H1 (cell line): ENCODE data around the gene CDH20. TPM values are rescaled to one million over a fixed set of nuclear protein-coding genes. Genes with fewer than 3 reads are reported as not detected.

ENCODE experiments used
- CTCF ChIA-PET: fragments of 300-600 bp; sonication (Branson Sonifier 250); formaldehyde crosslinking; loops from one replicate; lab custom pipeline; 2021; ENCODE audit not compliant: partially characterized antibody; lab: Charles Lee
- POLR2A ChIA-PET: fragments of 300-600 bp; sonication (Branson Sonifier 250); formaldehyde crosslinking; loops from one replicate; lab custom pipeline; 2021; ENCODE audit warnings: inconsistent platforms; ENCODE audit not compliant: partially characterized antibody; lab: Charles Lee
- DNase-seq, 2 experiments: peaks; one replicate each; pipeline versions ENCODE4 v3.0.0 to v3.0.0-alpha.2; 2010 to 2022; ENCODE audit warnings: low spot score in 2 of 2, low read depth in 1 of 2, mixed read lengths in 1 of 2
- FAIRE-seq: peaks from 2 replicates; lab custom pipeline; 2011; peaks lifted over from hg19 to GRCh38; lab: Jason Lieb, UNC
- H2AFZ ChIP-seq: 2 replicates; pipeline ENCODE4 v1.8.1; 2012; ENCODE audit warnings: low read length, inconsistent platforms
- H2AK5ac ChIP-seq: 2 replicates; pipeline ENCODE4 v1.6.1; 2013; ENCODE audit warnings: low read depth, low read length
- H2BK120ac ChIP-seq: replicated peaks from 2 replicates; pipeline ENCODE3; 2013; ENCODE audit warnings: low read depth, low read length, inconsistent platforms
- H2BK12ac ChIP-seq: 2 replicates; pipeline ENCODE4 v1.6.1; 2013; ENCODE audit warnings: low read depth, low read length
- H2BK15ac ChIP-seq: 2 replicates; pipeline ENCODE4 v1.6.1; 2013; ENCODE audit warnings: low read length
- H2BK20ac ChIP-seq: 2 replicates; pipeline ENCODE4 v1.6.1; 2013; ENCODE audit warnings: low read length
- H2BK5ac ChIP-seq: 2 replicates; pipeline ENCODE4 v1.6.1; 2013; ENCODE audit warnings: low read depth, low read length
- H3K14ac ChIP-seq: 2 replicates; pipeline ENCODE4 v1.6.1; 2013; ENCODE audit warnings: inconsistent platforms; ENCODE audit not compliant: insufficient read length
- H3K18ac ChIP-seq: 2 replicates; pipeline ENCODE4 v1.6.1; 2013; ENCODE audit warnings: low read length; ENCODE audit errors: extremely low read depth
- H3K23ac ChIP-seq: 2 replicates; pipeline ENCODE4 v1.6.1; 2013; ENCODE audit warnings: inconsistent platforms; ENCODE audit not compliant: insufficient read length
- H3K23me2 ChIP-seq: 2 replicates; pipeline ENCODE4 v1.6.1; 2013; ENCODE audit warnings: low read depth, low read length
- H3K27ac ChIP-seq: 2 replicates; pipeline ENCODE4 v1.6.1; 2011; ENCODE audit warnings: low read depth, low read length, inconsistent platforms
- H3K27me3 ChIP-seq, 4 experiments: replicated peaks in 1 of 4; 1 replicate in 1 of 4; 2 replicates in 3 of 4; pipeline versions ENCODE4 v1.6.1 to v1.8.1; 2011 to 2013; ENCODE audit warnings: low read length in 3 of 4, mild to moderate bottlenecking in 3 of 4, inconsistent platforms in 2 of 4, mixed read lengths in 2 of 4, moderate library complexity in 1 of 4; ENCODE audit not compliant: control insufficient read depth in 3 of 4, insufficient read depth in 3 of 4; ENCODE audit errors: extremely low read depth in 1 of 4
- H3K36me3 ChIP-seq, 4 experiments: 2 replicates each; pipeline versions ENCODE4 v1.6.1 to v1.8.1; 2011 to 2013; ENCODE audit warnings: mild to moderate bottlenecking in 4 of 4, low read length in 3 of 4, moderate library complexity in 2 of 4, control low read depth in 1 of 4, inconsistent platforms in 1 of 4; ENCODE audit not compliant: insufficient read depth in 4 of 4, control insufficient read depth in 2 of 4
- H3K4ac ChIP-seq: replicated peaks from 2 replicates; pipeline ENCODE3; 2013; ENCODE audit warnings: low read length, low read depth, mixed read lengths, inconsistent platforms; ENCODE audit not compliant: insufficient read length
- H3K4me1 ChIP-seq, 4 experiments: replicated peaks in 1 of 4; 1 replicate in 1 of 4; 2 replicates in 3 of 4; pipeline versions ENCODE4 v1.6.1 to v1.8.1; 2011 to 2013; ENCODE audit warnings: low read length in 3 of 4, inconsistent platforms in 2 of 4, mixed read lengths in 1 of 4; ENCODE audit not compliant: insufficient read depth in 4 of 4, control insufficient read depth in 3 of 4
- H3K4me2 ChIP-seq, 2 experiments: 2 replicates each; pipeline versions ENCODE4 v1.6.1 to v1.8.1; 2011 to 2013; ENCODE audit warnings: low read depth in 2 of 2, low read length in 2 of 2, control low read depth in 1 of 2, inconsistent platforms in 1 of 2, mild to moderate bottlenecking in 1 of 2; ENCODE audit not compliant: insufficient read depth in 1 of 2
- H3K4me3 ChIP-seq, 4 experiments: fragments of 200-600, 300-600 bp in 1 of 4; sonication (generic), shearing (Covaris generic), sonication (Bioruptor Twin) in 1 of 4; 2 replicates each; pipeline versions ENCODE4 v1.5.1 to v1.8.1; 2011 to 2016; ENCODE audit warnings: low read length in 4 of 4, low read depth in 3 of 4, control low read depth in 2 of 4, inconsistent platforms in 2 of 4, mild to moderate bottlenecking in 2 of 4, mixed read lengths in 1 of 4, moderate library complexity in 1 of 4; ENCODE audit not compliant: insufficient read depth in 2 of 4; ENCODE audit errors: extremely low read depth in 1 of 4
- H3K56ac ChIP-seq: replicated peaks from 2 replicates; pipeline ENCODE3; 2013; ENCODE audit warnings: low read depth, mild to moderate bottlenecking, mixed read lengths, low read length, inconsistent platforms; ENCODE audit not compliant: insufficient read length
- H3K79me1 ChIP-seq: 2 replicates; pipeline ENCODE4 v1.6.1; 2013; ENCODE audit warnings: low read depth, low read length, control low read depth
- H3K79me2 ChIP-seq, 2 experiments: 2 replicates each; pipeline versions ENCODE4 v1.6.1 to v1.8.1; 2012 to 2013; ENCODE audit warnings: low read length in 2 of 2, mild to moderate bottlenecking in 2 of 2, inconsistent platforms in 1 of 2; ENCODE audit not compliant: insufficient read depth in 2 of 2, control insufficient read depth in 1 of 2
- H3K9ac ChIP-seq, 4 experiments: replicated peaks in 1 of 4; 1 replicate in 1 of 4; 2 replicates in 3 of 4; pipeline versions ENCODE4 v1.6.1 to v1.8.1; 2011 to 2013; ENCODE audit warnings: low read depth in 3 of 4, low read length in 3 of 4, control low read depth in 2 of 4, mild to moderate bottlenecking in 2 of 4, moderate library complexity in 2 of 4, inconsistent platforms in 1 of 4; ENCODE audit errors: extremely low read depth in 1 of 4
- H3K9me3 ChIP-seq, 2 experiments: 2 replicates each; pipeline versions ENCODE4 v1.6.1 to v1.8.1; 2012 to 2013; ENCODE audit warnings: mild to moderate bottlenecking in 2 of 2, moderate library complexity in 2 of 2, control low read depth in 1 of 2, inconsistent platforms in 1 of 2, low read depth in 1 of 2, low read length in 1 of 2, mixed read lengths in 1 of 2; ENCODE audit not compliant: insufficient read depth in 2 of 2
- H4K20me1 ChIP-seq, 2 experiments: replicated peaks in 1 of 2; 2 replicates each; pipeline versions ENCODE3 to v1.8.1; 2011 to 2013; ENCODE audit warnings: inconsistent platforms in 2 of 2, low read length in 2 of 2, mild to moderate bottlenecking in 1 of 2; ENCODE audit not compliant: insufficient read depth in 2 of 2, control insufficient read depth in 1 of 2
- H4K5ac ChIP-seq: 2 replicates; pipeline ENCODE4 v1.6.1; 2013; ENCODE audit warnings: low read length, low read depth, mixed read lengths, inconsistent platforms; ENCODE audit not compliant: insufficient read length
- H4K8ac ChIP-seq: 2 replicates; pipeline ENCODE4 v1.8.0; 2013; ENCODE audit warnings: mild to moderate bottlenecking, moderate library complexity, low read length, inconsistent platforms; ENCODE audit not compliant: insufficient read depth; ENCODE audit errors: extremely low read depth
- H4K91ac ChIP-seq: replicated peaks from 2 replicates; pipeline ENCODE3; 2013; ENCODE audit warnings: low read length, mixed read lengths, inconsistent platforms; ENCODE audit not compliant: insufficient read length
- CHD1 ChIP-seq: IDR thresholded peaks from 2 replicates; pipeline ENCODE4 v1.6.1; 2012; ENCODE audit warnings: low read depth, low read length, improper control_type of control experiment
- JUN ChIP-seq: IDR thresholded peaks from 2 replicates; pipeline ENCODE4 v1.6.1; 2011; ENCODE audit warnings: low read depth, mild to moderate bottlenecking, improper control_type of control experiment, low read length
- PHF8 ChIP-seq: fragments of 200-600 bp; sonication (generic); conservative IDR thresholded peaks from 2 replicates; pipeline ENCODE4 v1.7.1; 2012; ENCODE audit warnings: low read depth, mild to moderate bottlenecking, inconsistent platforms, low read length, moderate library complexity
- RAD21 ChIP-seq, 2 experiments: IDR thresholded peaks in 1 of 2; conservative IDR thresholded peaks in 1 of 2; 2 replicates each; pipeline ENCODE4 v1.6.1; 2011; ENCODE audit warnings: low read depth in 2 of 2, low read length in 2 of 2, improper control_type of control experiment in 1 of 2, inconsistent platforms in 1 of 2, mild to moderate bottlenecking in 1 of 2, moderate library complexity in 1 of 2
- RFX5 ChIP-seq: IDR thresholded peaks from 2 replicates; pipeline ENCODE4 v1.6.1; 2011; ENCODE audit warnings: low read depth, low read length, improper control_type of control experiment, borderline replicate concordance
- SIN3A ChIP-seq, 2 experiments: IDR thresholded peaks in 1 of 2; conservative IDR thresholded peaks in 1 of 2; 2 replicates each; pipeline ENCODE4 v1.6.1; 2011 to 2012; ENCODE audit warnings: low read length in 2 of 2, improper control_type of control experiment in 1 of 2, low read depth in 1 of 2, mild to moderate bottlenecking in 1 of 2
- ZNF274 ChIP-seq: IDR thresholded peaks from 2 replicates; pipeline ENCODE4 v1.7.0; 2012; ENCODE audit warnings: low read length, borderline replicate concordance; ENCODE audit errors: extremely low read depth
- WGBS, 2 experiments: shearing (Covaris generic) in 1 of 2; methylation state at CpG; one replicate each; pipeline versions ENCODE4 v1.1.6 to v1.1.7; 2013 to 2015; ENCODE audit warnings: low lambda C conversion rate in 2 of 2, mixed read lengths in 2 of 2, inconsistent platforms in 1 of 2, low coverage in 1 of 2, missing lambda C conversion rate in 1 of 2; ENCODE audit not compliant: insufficient replicate concordance in 2 of 2, insufficient coverage in 1 of 2, insufficient read length in 1 of 2; ENCODE audit errors: extremely low coverage in 1 of 2, missing lambda C conversion rate in 1 of 2; 5-methylcytosine and 5-hydroxymethylcytosine counted together
- polyA plus RNA-seq, 7 experiments: library from polyadenylated mRNA; depleted of rRNA in 3 of 7; stranded (reverse) in 5 of 7; unstranded in 2 of 7; fragments of >200 nt in 5 of 7; fragments of 200-250 nt in 2 of 7; gene quantifications; 1 replicate in 5 of 7; 2 replicates in 1 of 7; 4 replicates in 1 of 7; pipeline versions ENCODE4 v1.2.1 to v1.2.3, GENCODE V29; 2011 to 2013; ENCODE audit warnings: missing spikeins in 2 of 7, mixed read lengths in 2 of 7
- total RNA-seq: library from RNA; stranded (reverse); fragmentation: NEBNext Ultra II Directional; extraction: Animal tissue kit (Norgen Biotek cat#: 25700); gene quantifications from 2 replicates; pipeline ENCODE4 v1.2.1, GENCODE V29; 2021

CDH20 gene
- total and polyA plus RNA-seq, 2 of the 8 experiments (the other 6 are each of a cell fraction or from before 2014, with no cell fraction given) = 0.07 to 0.12 TPM

DNA sequence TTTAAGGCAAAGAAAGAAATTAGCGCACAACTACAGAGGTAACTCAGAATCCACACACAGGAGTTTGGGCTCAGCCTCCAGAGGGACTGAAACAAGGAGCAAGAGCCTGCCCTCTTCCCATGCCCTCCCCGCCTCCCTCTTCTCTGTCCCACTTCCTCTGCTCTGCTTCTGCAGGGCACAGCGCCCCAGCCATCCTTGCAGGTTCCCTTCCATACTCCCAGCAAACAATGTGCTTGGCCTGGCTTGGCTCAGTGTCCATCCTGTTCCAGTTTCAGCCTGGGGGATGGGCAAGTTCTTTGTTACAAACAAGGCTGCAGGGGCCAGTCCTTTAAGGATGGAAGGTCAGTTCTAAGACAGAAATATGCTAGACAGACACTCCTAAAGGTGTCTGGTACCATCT lies 133.5 kb downstream of the CDH20 start:
- Histone ChIP-seq H4K5ac (no peak overlapping the region), H4K8ac (peak overlapping the region; percentile 72; the same call in 1 of the 2 replicates), H2BK12ac (no peak overlapping the region), H2AFZ (no peak overlapping the region), H3K18ac (no peak overlapping the region), H2BK5ac (no peak overlapping the region), H3K4me2 (no peak overlapping the region), H3K36me3 (no peaks in the 10 kb centered on the region), H3K14ac (no peak overlapping the region), H3K79me2 (no peaks in the 10 kb centered on the region), H3K23me2 (no peaks in the 10 kb centered on the region; the same call in 1 of the 2 replicates), H3K79me1 (no peaks in the 10 kb centered on the region), H3K9me3 (no peaks in the 10 kb centered on the region), H3K27me3 (no peaks in the 10 kb centered on the region), H3K9ac (no peak overlapping the region), H2BK120ac (no peak overlapping the region), H2BK15ac (no peak overlapping the region), H2AK5ac (no peak overlapping the region), H4K91ac (no peak overlapping the region), H3K4me1 (peaks cover 0 to under 1% (median 0%) of the 10 kb centered on the region in 4 experiments; a peak in 1 of 7 replicates), H3K4ac (no peak overlapping the region), H3K56ac (no peak overlapping the region), H2BK20ac (no peak overlapping the region), H4K20me1 (no peaks in the 10 kb centered on the region), H3K27ac (no peak overlapping the region), H3K4me3 (no peak overlapping the region), H3K23ac (no peak overlapping the region)
- ChIA-PET CTCF (no interaction called here), POLR2A (no interaction called here)
- 100% methylated on average over 1 of the region's 3 CpGs; no CpG with 5 or more reads in 1 of the 2 experiments for WGBS, 2 experiments
- no peak for DNase-seq
- TF ChIP-seq PHF8 = no peak
- TF ChIP-seq SIN3A (conservative IDR thresholded peaks at IDR 0.05 in 1 of 2, IDR thresholded peaks at IDR 0.05 in 1 of 2; ENCODE audit: low read depth in 1 of 2, low read length in 2 of 2) = no peak
- TF ChIP-seq ZNF274 = no peak
- no peak for TF ChIP-seq RAD21 (IDR thresholded peaks at IDR 0.05 in 1 of 2, conservative IDR thresholded peaks at IDR 0.05 in 1 of 2; ENCODE audit: low read depth in 2 of 2, low read length in 2 of 2)
- no peak for TF ChIP-seq CHD1
- TF ChIP-seq RFX5 = no peak
- no peak for TF ChIP-seq JUN
- FAIRE-seq = no peak
